Endothelial cell of hepatic sinusoid (primary cell): ENCODE results near the gene ST3GAL4.
"Not testable (repeated sequence)": the region's sequence is repeated elsewhere in the genome, so short reads cannot be mapped to it uniquely, and the experiment has no call there.

Experiments
- in situ Hi-C: cut with HindIII; loops from 2 replicates; pipeline ENCODE4 v1.10.0; 2017; ENCODE audit warnings: low sequenced_read_pairs

ST3GAL4 gene

GRCh38 chr11:126361400-126361799 lies 5.9 kb downstream of the ST3GAL4 start:
- in situ Hi-C loops: loop anchor here (5.0 kb wide), 2 partner anchors 66 to 89 kb away; no protein-coding TSS in a partner anchor

- in situ Hi-C loops: loop anchor here (5.0 kb wide), 2 partner anchors 64 to 91 kb away; no protein-coding TSS in a partner anchor
These were observed 7.6 kb downstream of the ST3GAL4 start for GRCh38 chr11:126362879-126363655.

DNA sequence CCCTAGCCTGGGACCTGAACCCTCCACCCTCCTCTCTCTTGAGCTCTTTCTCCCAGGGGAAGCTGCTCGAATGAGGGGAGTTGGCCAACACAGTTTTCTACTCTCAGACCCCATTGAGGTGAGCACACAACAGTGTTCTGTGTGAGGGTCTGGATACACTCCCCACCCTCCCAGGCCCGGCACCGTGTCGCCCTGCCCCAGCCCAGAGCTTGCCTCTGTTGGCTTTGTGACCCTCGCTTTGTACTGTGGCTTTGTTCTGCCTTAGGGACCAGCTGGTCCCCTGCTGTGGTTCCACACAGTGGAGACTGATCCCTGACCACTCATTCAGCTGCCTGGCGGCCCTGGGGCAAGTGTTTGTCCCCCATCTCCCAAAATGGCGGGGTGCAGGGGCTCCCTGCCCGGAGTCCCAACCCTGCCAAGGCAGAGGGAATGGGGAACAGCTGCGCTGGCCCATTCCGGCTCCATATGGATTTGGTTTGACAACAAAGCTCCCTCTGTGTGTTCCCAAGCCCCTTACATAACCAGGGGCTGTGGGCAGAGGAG lies 8.3 kb downstream of the ST3GAL4 start:
- in situ Hi-C loops: loop anchor here (5.0 kb wide), 2 partner anchors 64 to 91 kb away; no protein-coding TSS in a partner anchor

GRCh38 chr11:126364735-126365134 lies 9.2 kb downstream of the ST3GAL4 start:
- in situ Hi-C loops: loop anchor here (5.0 kb wide), 2 partner anchors 63 to 92 kb away; no protein-coding TSS in a partner anchor

- in situ Hi-C loops: not testable (repeated sequence)
These were observed 10.0 kb downstream of the ST3GAL4 start for GRCh38 chr11:126365508-126365907.

DNA sequence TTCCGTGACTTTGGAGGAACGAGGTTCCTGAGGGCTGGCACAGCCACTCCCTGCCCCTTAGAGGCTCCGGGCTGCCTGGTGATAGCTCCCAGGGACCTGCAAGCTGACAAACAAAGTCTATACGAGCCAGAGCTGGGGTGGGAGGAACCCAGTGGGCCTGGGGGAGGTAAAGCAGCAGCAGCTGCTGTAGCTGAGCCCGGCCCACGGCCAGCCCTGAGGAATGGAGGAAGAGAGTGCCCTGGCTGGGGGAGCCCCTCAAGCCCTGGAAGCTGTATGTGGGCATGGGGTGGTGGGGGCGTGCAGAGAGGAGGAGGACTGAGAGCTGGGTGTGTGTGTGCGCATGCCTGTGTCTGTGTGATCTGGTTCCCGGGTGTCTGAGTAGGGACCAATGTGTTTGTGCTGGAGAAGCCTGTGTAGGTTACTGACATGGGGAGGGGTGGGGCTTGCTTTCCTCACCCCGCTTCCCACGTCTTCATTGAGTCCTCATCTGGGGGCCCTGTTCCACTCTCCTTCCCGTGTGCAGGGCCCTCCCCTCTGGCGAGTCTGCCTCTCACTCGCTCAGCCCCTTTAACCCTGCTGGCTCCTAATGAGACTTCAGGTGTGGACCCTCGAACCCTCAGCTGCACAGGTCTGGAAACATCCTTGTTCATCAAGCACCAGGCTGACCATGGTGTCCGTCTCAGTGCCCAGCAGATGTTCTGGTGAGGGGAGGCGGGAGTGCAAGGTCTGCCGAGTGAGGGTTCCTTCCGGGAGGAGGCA lies 10.8 kb downstream of the ST3GAL4 start:
- in situ Hi-C loops: no loop called here

DNA sequence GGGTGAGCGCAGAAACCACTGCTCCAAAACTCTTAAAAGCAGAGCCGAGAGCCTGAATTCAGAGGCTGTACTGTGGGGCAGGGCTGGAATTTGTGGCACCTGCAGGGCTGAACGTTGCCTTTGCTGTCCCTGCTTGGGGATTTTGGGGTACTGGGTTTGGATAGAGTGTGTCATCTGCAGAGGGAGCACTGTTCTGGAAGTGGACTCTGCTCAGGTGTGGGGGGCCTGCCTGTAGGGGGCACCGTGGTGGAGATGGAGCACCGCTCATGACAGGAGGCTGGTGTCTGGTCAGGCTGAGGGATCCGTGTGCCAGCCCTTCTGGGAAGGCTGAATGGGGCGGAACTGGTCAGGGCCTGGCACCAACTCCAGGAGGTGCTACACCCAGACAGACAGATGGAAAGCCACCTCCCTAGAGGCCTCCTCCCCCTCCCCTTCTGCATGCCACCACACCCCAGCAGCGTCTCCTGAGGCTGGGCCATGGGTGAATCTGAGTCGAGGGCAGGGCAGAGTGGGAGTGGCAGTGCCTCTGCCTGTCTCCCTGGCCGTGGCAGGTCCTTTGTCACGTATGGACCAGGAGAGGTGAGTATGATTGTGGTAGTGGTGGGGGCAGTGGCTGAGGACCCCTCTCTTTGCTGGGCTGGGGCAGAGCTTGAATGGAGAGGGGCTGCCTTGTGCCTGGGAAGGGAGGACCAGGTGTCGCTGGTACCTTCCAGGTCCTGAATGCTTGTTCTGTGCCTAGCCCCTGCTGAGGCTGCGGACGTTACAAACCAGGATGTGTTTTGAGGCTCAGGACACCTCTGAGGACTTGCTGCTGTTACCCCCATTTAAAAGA lies 11.6 kb downstream of the ST3GAL4 start:
- in situ Hi-C loops: not testable (repeated sequence)

DNA sequence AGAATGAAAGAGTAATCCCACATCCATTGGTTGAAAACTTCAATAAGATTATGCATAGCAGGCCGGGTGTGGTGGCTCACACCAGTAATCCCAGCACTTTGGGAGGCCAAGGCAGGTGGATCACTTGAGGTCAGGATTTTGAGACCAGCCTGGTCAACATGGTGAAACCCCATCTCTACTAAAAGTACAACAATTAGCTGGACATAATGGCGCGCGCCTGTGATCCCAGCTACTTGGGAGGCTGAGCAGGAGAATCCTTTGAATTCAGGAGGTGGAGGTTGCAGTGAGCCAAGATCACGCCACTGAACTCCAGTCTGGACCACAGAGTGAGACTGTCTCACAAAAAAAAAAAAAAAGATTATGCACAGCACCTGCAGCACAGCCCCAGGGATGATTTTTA lies 12.3 kb downstream of the ST3GAL4 start:
- in situ Hi-C loops: not testable (repeated sequence)

- in situ Hi-C loops: not testable (repeated sequence)
These were observed 13.0 kb downstream of the ST3GAL4 start for GRCh38 chr11:126368336-126369119.

GRCh38 chr11:126370016-126370415 lies 14.5 kb downstream of the ST3GAL4 start:
- in situ Hi-C loops: no loop called here

- in situ Hi-C loops: no loop called here
These were observed 16.1 kb downstream of the ST3GAL4 start for GRCh38 chr11:126371595-126371994.

- in situ Hi-C loops: not testable (repeated sequence)
These were observed 18.0 kb downstream of the ST3GAL4 start for GRCh38 chr11:126373389-126374066.

DNA sequence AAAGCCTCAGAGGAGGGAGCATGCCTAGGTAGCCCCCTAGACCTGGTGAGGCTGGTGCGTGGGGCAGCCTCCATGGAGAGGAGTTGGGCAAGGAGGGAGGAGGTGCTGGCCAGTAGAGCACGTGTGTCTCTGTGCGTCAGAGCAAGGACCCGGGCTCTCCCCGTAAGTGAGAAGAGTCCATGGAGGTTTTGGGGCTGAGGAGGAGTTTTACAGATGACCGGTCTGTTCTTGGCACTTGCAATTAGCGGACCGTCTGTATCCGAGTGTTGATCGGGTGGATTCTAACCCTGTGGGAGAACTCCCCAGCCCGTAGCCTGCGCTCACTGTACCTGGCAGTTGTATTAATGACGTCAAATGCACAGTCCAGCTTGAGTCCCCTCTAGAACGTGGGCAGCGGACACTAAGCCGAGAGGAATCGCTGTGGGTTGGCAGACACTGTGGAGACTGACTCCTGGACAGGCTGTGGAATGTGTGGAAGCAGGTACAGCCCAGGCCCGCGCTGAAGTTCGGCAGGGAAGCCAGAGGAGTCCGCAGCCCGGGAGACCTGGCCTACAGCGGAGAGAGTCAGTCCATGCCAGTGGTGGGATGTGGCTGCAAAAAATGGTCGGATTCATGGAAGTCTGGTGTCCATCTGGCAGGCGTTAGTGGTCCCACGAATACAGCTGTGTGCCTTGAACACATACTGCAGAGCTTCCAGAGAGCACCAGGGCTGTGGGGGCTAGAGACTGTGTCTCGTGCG lies 19.2 kb downstream of the ST3GAL4 start:
- in situ Hi-C loops: not testable (repeated sequence)

DNA sequence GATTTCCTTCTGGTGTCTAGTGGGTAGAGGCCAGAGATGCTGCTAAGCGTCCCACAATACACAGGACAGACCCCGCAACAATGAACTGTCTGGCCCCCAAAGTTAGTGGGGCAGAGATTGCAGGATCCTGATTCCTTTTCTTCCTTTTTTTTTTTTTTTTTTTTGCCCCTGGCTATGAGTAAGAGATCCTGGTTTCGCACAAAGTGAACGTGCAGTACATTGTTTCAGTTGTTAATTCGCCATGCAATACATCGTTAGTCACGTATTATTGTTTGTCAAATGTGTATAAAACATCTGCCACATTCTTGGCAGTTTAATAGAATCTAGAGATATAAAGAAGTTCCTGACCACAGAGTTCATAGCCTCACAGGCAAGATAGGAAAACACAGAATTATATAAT lies 20.2 kb downstream of the ST3GAL4 start:
- in situ Hi-C loops: no loop called here

- in situ Hi-C loops: no loop called here
These were observed 23.3 kb downstream of the ST3GAL4 start for GRCh38 chr11:126378763-126379162.

GRCh38 chr11:126380909-126381308 lies 25.4 kb downstream of the ST3GAL4 start:
- in situ Hi-C loops: no loop called here

GRCh38 chr11:126381960-126382359 lies 26.5 kb downstream of the ST3GAL4 start:
- in situ Hi-C loops: not testable (repeated sequence)

DNA sequence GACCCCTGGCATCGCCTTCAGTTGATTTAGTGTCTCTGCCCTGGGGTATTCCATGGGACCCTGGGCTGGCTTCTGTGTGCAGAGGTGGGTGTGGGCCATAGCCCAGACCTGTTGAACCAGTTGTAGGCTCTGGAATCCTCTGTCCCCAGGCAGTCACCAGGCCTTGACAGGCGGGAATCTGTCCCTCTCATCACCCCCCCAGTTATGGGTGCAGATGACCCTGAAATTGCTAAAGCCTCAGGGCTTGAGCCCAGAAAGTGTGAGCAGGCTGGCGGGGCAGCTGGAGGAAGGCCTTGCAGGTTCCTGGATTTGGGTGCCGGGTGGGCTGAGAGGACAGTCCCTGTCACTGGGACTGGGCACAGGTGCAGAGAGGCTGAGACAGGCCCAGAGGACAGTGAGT lies 27.2 kb downstream of the ST3GAL4 start:
- in situ Hi-C loops: not testable (repeated sequence)
